ENCODE results near the gene ESRRB.

The ESRRB gene

DNA sequence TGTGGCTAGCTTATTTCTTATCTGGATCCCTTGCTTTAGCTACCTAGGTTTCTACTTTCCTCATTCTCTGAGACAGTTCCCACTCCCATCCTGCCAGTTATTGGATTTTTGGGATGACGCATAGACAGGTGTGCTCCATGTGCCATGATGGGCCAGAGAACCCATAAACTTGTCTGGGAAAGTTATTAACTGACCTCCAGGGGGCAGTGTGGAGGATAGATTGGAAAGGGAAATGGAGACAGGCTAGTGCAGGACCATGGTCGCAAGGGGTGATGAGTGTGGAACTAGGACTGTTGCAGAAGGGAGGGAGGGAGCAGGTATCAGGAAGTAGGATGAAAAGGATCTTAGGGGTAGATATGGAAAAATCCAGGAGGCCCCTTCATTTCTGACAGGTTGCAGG is 80.3 kb downstream of the ESRRB start:
- no peak for TF ChIP-seq TAF1 (IDR thresholded peaks at IDR 0.05; ENCODE audit: borderline replicate concordance, insufficient read depth, low read length)
- no peak for TF ChIP-seq FOXP2 (optimal IDR thresholded peaks at IDR 0.05; ENCODE audit: borderline replicate concordance, extremely low read depth, extremely low read length, insufficient read depth)
- no peak for TF ChIP-seq SIN3A (IDR thresholded peaks at IDR 0.05; ENCODE audit: borderline replicate concordance, insufficient read depth, low read length)

DNA sequence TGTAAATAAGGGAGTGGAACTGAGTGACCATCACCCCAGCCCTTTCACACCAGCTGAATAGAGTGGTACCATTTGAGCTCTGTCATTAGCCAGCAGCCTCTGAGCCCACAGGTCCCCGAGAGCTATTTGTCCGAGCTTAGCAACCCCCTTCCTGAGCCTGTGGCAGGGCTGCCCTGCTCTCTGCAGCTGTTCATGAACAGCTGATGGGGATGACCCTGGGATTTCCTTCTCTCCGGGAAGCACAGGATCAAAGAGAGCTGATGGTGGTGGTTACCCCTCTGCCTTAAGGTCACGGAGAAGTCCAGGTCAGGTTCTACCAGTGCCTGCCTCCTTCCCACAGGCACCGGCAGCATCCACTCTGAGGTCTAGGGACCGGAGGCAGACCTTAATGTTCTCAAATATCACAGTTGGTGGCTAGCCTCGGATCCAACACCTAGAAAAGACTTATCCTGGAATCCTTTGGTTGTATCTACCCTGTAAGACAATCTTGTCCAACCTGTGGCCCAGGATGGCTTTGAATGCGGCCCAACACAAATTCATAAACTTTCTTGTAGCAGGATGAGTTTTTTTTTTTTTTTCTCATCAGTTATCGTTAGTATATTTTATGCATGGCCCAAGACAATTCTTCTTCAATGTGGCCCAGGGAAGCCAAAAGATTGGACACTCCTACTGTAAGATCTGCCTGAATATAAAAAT is 81.1 kb downstream of the ESRRB start:
- TF ChIP-seq, protein P1, sequence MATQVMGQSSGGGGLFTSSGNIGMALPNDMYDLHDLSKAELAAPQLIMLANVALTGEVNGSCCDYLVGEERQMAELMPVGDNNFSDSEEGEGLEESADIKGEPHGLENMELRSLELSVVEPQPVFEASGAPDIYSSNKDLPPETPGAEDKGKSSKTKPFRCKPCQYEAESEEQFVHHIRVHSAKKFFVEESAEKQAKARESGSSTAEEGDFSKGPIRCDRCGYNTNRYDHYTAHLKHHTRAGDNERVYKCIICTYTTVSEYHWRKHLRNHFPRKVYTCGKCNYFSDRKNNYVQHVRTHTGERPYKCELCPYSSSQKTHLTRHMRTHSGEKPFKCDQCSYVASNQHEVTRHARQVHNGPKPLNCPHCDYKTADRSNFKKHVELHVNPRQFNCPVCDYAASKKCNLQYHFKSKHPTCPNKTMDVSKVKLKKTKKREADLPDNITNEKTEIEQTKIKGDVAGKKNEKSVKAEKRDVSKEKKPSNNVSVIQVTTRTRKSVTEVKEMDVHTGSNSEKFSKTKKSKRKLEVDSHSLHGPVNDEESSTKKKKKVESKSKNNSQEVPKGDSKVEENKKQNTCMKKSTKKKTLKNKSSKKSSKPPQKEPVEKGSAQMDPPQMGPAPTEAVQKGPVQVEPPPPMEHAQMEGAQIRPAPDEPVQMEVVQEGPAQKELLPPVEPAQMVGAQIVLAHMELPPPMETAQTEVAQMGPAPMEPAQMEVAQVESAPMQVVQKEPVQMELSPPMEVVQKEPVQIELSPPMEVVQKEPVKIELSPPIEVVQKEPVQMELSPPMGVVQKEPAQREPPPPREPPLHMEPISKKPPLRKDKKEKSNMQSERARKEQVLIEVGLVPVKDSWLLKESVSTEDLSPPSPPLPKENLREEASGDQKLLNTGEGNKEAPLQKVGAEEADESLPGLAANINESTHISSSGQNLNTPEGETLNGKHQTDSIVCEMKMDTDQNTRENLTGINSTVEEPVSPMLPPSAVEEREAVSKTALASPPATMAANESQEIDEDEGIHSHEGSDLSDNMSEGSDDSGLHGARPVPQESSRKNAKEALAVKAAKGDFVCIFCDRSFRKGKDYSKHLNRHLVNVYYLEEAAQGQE (IDR thresholded peaks at IDR 0.05; ENCODE audit: insufficient read depth in 1 of 2, low read depth in 2 of 2, low read length in 2 of 2) = no peak
- TF ChIP-seq FOXP2 (optimal IDR thresholded peaks at IDR 0.05; ENCODE audit: borderline replicate concordance, extremely low read depth, extremely low read length, insufficient read depth) (no peak), SIN3A (IDR thresholded peaks at IDR 0.05; ENCODE audit: borderline replicate concordance, insufficient read depth, low read length) (no peak), POLR2AphosphoS5 (IDR thresholded peaks at IDR 0.05; ENCODE audit: low read depth, low read length) (no peak), TAF1 (IDR thresholded peaks at IDR 0.05; ENCODE audit: borderline replicate concordance, insufficient read depth, low read length) (no peak)

DNA sequence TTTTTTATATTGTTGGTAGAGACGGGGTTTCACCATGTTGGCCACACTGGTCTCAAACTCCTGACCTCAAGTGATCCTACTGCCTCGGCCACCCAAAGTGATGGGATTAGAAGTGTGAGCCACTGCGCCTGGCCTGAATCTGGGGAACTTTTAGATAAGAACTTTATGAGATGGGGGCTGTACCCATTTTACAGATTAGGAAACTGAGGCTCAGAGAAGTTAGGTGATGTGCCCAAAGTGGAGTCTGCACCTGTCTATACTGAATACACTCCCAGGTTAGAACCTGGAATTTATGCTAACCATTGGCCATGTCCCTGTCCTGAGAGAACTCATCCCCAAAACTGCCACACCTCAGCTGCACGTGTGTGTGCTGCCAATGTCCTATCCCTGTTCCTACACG is 81.9 kb downstream of the ESRRB start:
- TF ChIP-seq SIN3A (IDR thresholded peaks at IDR 0.05; ENCODE audit: borderline replicate concordance, insufficient read depth, low read length) = no peak
- no peak for TF ChIP-seq FOXP2 (optimal IDR thresholded peaks at IDR 0.05; ENCODE audit: borderline replicate concordance, extremely low read depth, extremely low read length, insufficient read depth)
- TF ChIP-seq, protein P1 (IDR thresholded peaks at IDR 0.05; ENCODE audit: insufficient read depth in 1 of 2, low read depth in 2 of 2, low read length in 2 of 2) = no peak
- no peak for TF ChIP-seq POLR2AphosphoS5 (IDR thresholded peaks at IDR 0.05; ENCODE audit: low read depth, low read length)
- TF ChIP-seq TAF1 (IDR thresholded peaks at IDR 0.05; ENCODE audit: borderline replicate concordance, insufficient read depth, low read length) = no peak

DNA sequence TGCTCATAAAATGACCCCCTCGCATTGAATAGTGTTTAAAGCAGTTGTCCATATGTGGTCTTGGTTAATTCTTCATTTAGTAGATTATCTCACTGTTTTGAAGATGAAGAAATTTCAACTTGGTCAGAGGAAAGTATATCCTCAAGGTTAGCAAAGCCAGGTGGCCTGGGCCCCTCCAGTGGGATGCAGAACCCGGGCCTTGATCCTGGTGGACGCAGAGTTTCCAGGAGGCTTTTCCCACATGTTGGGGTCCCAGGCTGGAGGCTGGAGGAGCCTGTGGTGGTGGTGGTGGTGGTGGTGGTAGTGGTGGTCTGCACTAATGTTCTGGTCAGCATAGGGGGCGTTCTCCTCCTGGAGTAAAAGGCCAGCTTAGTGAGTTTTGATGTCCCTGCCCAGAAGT is 85.9 kb downstream of the ESRRB start:
- no peak for TF ChIP-seq TAF1 (IDR thresholded peaks at IDR 0.05; ENCODE audit: borderline replicate concordance, insufficient read depth, low read length)
- TF ChIP-seq SIN3A (IDR thresholded peaks at IDR 0.05; ENCODE audit: borderline replicate concordance, insufficient read depth, low read length) = no peak
- TF ChIP-seq POLR2AphosphoS5 (IDR thresholded peaks at IDR 0.05; ENCODE audit: low read depth, low read length) = no peak
- TF ChIP-seq FOXP2 (optimal IDR thresholded peaks at IDR 0.05; ENCODE audit: borderline replicate concordance, extremely low read depth, extremely low read length, insufficient read depth) = no peak
- TF ChIP-seq, protein P1 (IDR thresholded peaks at IDR 0.05; ENCODE audit: insufficient read depth in 1 of 2, low read depth in 2 of 2, low read length in 2 of 2) = no peak

DNA sequence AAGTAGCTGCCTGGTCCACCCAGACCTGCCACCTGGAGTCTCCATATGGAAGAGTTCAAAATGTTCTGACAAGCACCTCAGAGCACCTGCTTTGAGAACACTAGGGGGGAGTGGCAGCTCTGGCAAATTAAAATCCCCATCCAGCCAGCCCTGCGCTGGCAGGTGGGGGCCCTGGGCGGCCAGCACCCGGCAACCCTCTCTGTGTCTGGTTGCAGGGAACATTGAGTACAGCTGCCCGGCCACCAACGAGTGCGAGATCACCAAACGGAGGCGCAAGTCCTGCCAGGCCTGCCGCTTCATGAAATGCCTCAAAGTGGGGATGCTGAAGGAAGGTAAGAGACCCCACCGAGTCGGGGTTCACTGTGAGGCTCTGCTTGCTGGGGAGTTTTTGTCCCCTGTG is 86.4 kb downstream of the ESRRB start:
- TF ChIP-seq SIN3A (IDR thresholded peaks at IDR 0.05; ENCODE audit: borderline replicate concordance, insufficient read depth, low read length) (no peak), FOXP2 (optimal IDR thresholded peaks at IDR 0.05; ENCODE audit: borderline replicate concordance, extremely low read depth, extremely low read length, insufficient read depth) (no peak), TAF1 (IDR thresholded peaks at IDR 0.05; ENCODE audit: borderline replicate concordance, insufficient read depth, low read length) (no peak), POLR2AphosphoS5 (IDR thresholded peaks at IDR 0.05; ENCODE audit: low read depth, low read length) (no peak)
- TF ChIP-seq, protein P1 (IDR thresholded peaks at IDR 0.05; ENCODE audit: insufficient read depth in 1 of 2, low read depth in 2 of 2, low read length in 2 of 2) = no peak

All from PFSK-1 (cell line).